ENCODE measurements around the gene STK11. TPM values are rescaled to one million over a fixed set of nuclear protein-coding genes. Genes with fewer than 3 reads are reported as not detected.

STK11 gene
- total RNA-seq, 4 donors from 2014 or later = 22.8 to 71.8 (median 31.9) TPM

- no peak for TF ChIP-seq CTCF (IDR thresholded peaks at IDR 0.05; ENCODE audit: low read depth)
Measured at GRCh38 chr19:1251330-1252220, 46.0 kb downstream of the STK11 start.

DNA sequence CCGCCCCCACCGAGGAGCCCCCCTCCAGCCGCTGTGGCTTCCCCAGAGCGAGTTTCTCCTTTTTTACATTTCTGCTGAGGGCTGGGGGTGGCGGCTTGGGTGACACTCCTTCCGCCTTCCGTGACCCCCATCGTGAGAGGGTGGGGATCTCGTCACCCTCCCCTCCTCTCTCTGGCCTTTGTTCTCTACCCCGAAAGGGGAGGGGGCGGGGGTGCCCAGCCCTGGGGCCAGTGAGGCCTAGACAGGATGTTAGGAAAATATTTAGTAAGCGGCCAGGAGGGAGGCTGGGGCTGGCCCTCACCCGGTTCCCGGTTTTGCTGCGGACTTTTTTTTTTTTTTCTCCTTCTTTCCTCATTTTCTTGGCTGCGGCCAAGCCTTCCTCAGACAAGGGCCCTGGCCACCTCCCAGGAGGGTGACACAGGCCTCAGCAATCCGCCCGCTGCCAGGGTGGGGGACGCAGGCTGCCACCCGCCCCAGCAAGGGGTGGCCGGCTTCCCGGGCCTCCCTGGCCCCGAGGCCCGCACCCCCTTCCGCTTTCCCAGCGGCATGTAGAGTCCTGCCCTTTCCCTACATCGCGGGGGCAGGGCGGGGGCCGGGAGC lies 46.7 kb downstream of the STK11 start:
- no peak for TF ChIP-seq CTCF (IDR thresholded peaks at IDR 0.05; ENCODE audit: low read depth)

- no peak for TF ChIP-seq CTCF (IDR thresholded peaks at IDR 0.05; ENCODE audit: low read depth)
Measured at GRCh38 chr19:1252821-1253513, 47.4 kb downstream of the STK11 start.

DNA sequence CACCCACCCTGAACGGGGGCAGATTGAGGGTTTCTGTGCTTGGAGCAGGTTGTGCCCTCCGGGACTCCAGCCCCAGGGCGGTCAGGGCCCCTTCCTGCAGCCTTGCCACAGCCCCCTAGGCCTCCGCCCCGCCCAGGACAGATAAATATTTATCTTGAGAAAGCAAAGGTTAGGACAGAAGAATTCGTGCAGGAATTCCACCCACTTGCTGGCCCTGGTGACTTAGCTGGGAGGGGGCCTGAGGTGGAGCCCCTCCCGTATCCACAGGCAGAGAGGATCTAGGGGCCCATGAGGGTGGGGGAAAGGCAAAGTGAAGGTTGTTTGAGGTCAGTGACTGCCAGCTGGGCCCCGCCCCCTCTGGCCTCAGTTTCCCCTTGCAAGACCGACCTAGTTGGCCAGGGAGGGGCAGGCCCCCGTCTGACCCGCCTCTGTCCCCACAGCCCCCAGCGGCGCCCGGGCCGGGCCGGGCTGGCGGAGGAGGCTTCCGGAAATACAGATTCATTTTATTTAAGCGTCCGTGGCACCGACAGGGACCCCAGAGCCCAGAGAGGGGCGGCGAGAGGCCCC lies 48.0 kb downstream of the STK11 start:
- no peak for TF ChIP-seq CTCF (IDR thresholded peaks at IDR 0.05; ENCODE audit: low read depth)

DNA sequence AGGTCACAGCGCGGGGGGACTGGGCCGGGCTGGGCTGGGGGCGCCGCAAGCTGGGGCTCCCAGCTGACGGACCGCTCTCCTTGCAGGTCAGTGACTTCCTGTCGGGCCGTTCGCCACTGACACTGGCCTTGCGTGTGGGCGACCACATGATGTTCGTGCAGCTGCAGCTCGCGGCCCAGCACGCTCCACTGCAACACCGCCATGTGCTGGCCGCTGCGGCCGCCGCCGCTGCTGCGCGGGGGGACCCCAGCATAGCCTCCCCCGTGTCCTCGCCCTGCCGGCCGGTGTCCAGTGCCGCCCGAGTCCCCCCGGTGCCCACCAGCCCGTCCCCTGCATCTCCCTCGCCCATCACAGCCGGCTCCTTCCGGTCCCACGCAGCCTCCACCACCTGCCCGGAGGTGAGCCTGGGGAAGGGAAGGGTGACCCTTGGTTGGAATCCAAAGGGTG lies 48.5 kb downstream of the STK11 start:
- TF ChIP-seq CTCF (IDR thresholded peaks at IDR 0.05; ENCODE audit: low read depth) = no peak

DNA sequence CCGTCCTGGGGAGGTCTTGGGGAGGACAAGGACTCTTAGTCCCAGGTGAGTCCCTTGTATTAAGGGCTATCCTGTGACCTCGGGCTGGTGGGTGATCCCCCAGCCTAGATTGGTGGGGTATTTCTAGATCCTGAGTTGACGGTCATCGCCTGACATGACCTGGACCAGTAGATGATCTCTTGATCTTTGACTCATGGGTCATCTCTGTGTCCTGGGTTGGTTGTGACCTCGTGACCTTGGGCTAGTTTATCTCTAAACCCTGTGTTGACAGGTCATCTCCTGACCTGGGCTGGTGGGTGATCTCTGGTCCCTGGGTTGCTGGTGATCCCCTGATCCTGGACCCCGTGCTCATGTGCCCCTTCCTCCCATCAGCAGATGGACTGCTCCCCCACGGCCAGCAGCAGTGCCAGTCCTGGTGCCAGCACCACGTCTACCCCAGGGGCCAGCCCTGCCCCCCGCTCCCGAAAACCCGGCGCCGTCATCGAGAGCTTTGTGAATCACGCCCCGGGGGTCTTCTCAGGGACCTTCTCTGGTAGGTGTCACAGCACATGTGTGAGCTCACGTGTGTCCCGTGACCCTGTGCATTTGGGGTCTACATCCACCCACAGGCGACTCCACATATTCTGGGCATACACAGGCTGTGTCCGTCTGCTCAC lies 49.1 kb downstream of the STK11 start:
- TF ChIP-seq CTCF (IDR thresholded peaks at IDR 0.05; ENCODE audit: low read depth) = no peak

Data from subcutaneous adipose tissue (tissue), 4 donors.